Endothelial cell of umbilical vein (primary cell): ENCODE measurements around the gene TLE3. TPM values are rescaled to one million over a fixed set of nuclear protein-coding genes. Genes with fewer than 3 reads are reported as not detected.

Experiments used
- BruUV-seq: library from RNA; stranded (reverse); fragments of 400-500 nt; replicated peaks from 2 replicates; lab custom pipeline; 2021; lab: Mats Ljungman, UMichigan
- CTCF ChIA-PET: fragments of 300-600, 350-600 bp; sonication (Branson Sonifier 250); formaldehyde crosslinking; loops from one replicate; lab custom pipeline; 2021; ENCODE audit warnings: antibody characterized with exemption, inconsistent platforms; lab: Charles Lee
- POLR2A ChIA-PET: fragments of 300-600, 350-600 bp; sonication (Branson Sonifier 250); formaldehyde crosslinking; loops from one replicate; lab custom pipeline; 2021; ENCODE audit warnings: antibody characterized with exemption, inconsistent platforms; lab: Charles Lee
- DNase-seq: peaks from one replicate; pipeline ENCODE4 v3.0.0-alpha.2; 2011; ENCODE audit warnings: low read depth, low spot score
- FAIRE-seq: peaks from 2 replicates; lab custom pipeline; 2011; peaks lifted over from hg19 to GRCh38; lab: Jason Lieb, UNC
- H2AFZ ChIP-seq: 2 replicates; pipeline ENCODE4 v1.6.0; 2012; ENCODE audit warnings: low read depth, low read length, control low read depth, inconsistent platforms
- H3K27ac ChIP-seq: 2 replicates; pipeline ENCODE4 v1.5.1; 2011; ENCODE audit warnings: low read depth, mild to moderate bottlenecking, control low read depth, low read length, moderate library complexity; ENCODE audit not compliant: insufficient read depth
- H3K27me3 ChIP-seq, 2 experiments: 2 replicates each; pipeline versions ENCODE4 v1.6.0 to v1.6.1; 2011; ENCODE audit warnings: low read length in 2 of 2, mixed read lengths in 1 of 2; ENCODE audit not compliant: control insufficient read depth in 2 of 2, insufficient read depth in 2 of 2
- H3K36me3 ChIP-seq, 2 experiments: 2 replicates in 1 of 2; 3 replicates in 1 of 2; pipeline ENCODE4 v1.5.1; 2011; ENCODE audit warnings: low read length in 2 of 2, mild to moderate bottlenecking in 1 of 2, moderate library complexity in 1 of 2; ENCODE audit not compliant: control insufficient read depth in 2 of 2, insufficient read depth in 2 of 2; ENCODE audit errors: extremely low read depth in 1 of 2
- H3K4me1 ChIP-seq: 3 replicates; pipeline ENCODE4 v1.5.1; 2011; ENCODE audit warnings: mild to moderate bottlenecking, low read length; ENCODE audit not compliant: control insufficient read depth, insufficient read depth; ENCODE audit errors: extremely low read depth
- H3K4me2 ChIP-seq: 2 replicates; pipeline ENCODE4 v1.6.1; 2011; ENCODE audit warnings: low read length, control low read depth, mixed read lengths; ENCODE audit not compliant: insufficient read depth
- H3K4me3 ChIP-seq, 3 experiments: fragments of 200-600 bp in 1 of 3; sonication (generic), shearing (Covaris generic) in 1 of 3; replicated peaks in 1 of 3; 2 replicates each; pipeline ENCODE4 v1.5.1; 2011 to 2016; ENCODE audit warnings: control low read depth in 3 of 3, low read length in 3 of 3, mild to moderate bottlenecking in 2 of 3, inconsistent platforms in 1 of 3, low read depth in 1 of 3, moderate library complexity in 1 of 3; ENCODE audit not compliant: insufficient read depth in 1 of 3
- H3K79me2 ChIP-seq: 2 replicates; pipeline ENCODE4 v1.6.0; 2012; ENCODE audit warnings: low read length, inconsistent platforms; ENCODE audit not compliant: control insufficient read depth, insufficient read depth
- H3K9ac ChIP-seq: replicated peaks from 2 replicates; pipeline ENCODE3; 2011; ENCODE audit warnings: low read length, control low read depth; ENCODE audit not compliant: insufficient read depth; ENCODE audit errors: extremely low read depth
- H3K9me1 ChIP-seq: replicated peaks from 3 replicates; pipeline ENCODE4 v1.6.0; 2011; ENCODE audit warnings: mild to moderate bottlenecking, low read length; ENCODE audit not compliant: control insufficient read depth, insufficient read depth; ENCODE audit errors: extremely low read depth
- H3K9me3 ChIP-seq: replicated peaks from 2 replicates; pipeline ENCODE4 v1.5.1; 2012; ENCODE audit warnings: low read length, inconsistent platforms; ENCODE audit not compliant: control insufficient read depth, insufficient read depth
- H4K20me1 ChIP-seq: replicated peaks from 2 replicates; pipeline ENCODE3; 2011; ENCODE audit warnings: mild to moderate bottlenecking, low read length; ENCODE audit not compliant: control insufficient read depth, insufficient read depth; ENCODE audit errors: extremely low read depth
- CTCF ChIP-seq, 2 donors: IDR thresholded peaks; 1 replicate in 1 of 2; 2 replicates in 1 of 2; pipeline ENCODE4 v1.5.1; 2011; ENCODE audit warnings: low read length in 2 of 2, mild to moderate bottlenecking in 2 of 2, moderate library complexity in 2 of 2, control low read depth in 1 of 2, inconsistent platforms in 1 of 2, low read depth in 1 of 2; ENCODE audit not compliant: insufficient read depth in 1 of 2; ENCODE audit errors: extremely low read depth in 1 of 2
- FOS ChIP-seq: IDR thresholded peaks from 2 replicates; pipeline ENCODE4 v1.6.1; 2011; ENCODE audit warnings: mild to moderate bottlenecking, low read length, moderate library complexity, borderline replicate concordance; ENCODE audit not compliant: insufficient read depth
- JUN ChIP-seq: IDR thresholded peaks from 2 replicates; pipeline ENCODE4 v1.6.1; 2011; ENCODE audit warnings: borderline replicate concordance, low read depth; ENCODE audit not compliant: insufficient read length, insufficient read depth
- MAX ChIP-seq: IDR thresholded peaks from 2 replicates; pipeline ENCODE4 v1.6.1; 2011; ENCODE audit not compliant: insufficient read depth, insufficient read length
- MYC ChIP-seq: IDR thresholded peaks from one replicate; pipeline ENCODE4 v1.6.1; 2011; ENCODE audit warnings: mild to moderate bottlenecking, low read depth, low read length
- POLR2A ChIP-seq: IDR thresholded peaks from 2 replicates; pipeline ENCODE4 v1.6.1; 2012; ENCODE audit warnings: low read depth, mild to moderate bottlenecking, control low read depth, low read length
- dilution Hi-C: fragments of 300-500 bp; cut with MboI; formaldehyde crosslinking; loops from one replicate; pipeline ENCODE4 v1.15.0; 2019; ENCODE audit warnings: low sequenced_read_pairs; ENCODE audit not compliant: extremely low pct_ligation_motif_present
- intact Hi-C: fragments of 100-400 bp; cut with micrococcal nuclease; formaldehyde crosslinking; loops from one replicate; pipeline ENCODE4 v1.10.0; 2022
- polyA plus RNA-seq, 4 experiments: library from polyadenylated mRNA; depleted of rRNA in 3 of 4; stranded (reverse) in 3 of 4; unstranded in 1 of 4; fragments of >200 nt; gene quantifications; 2 replicates each; pipeline versions ENCODE4 v1.2.1 to v1.2.3, GENCODE V29; 2011 to 2012; ENCODE audit warnings: missing spikeins in 1 of 4
- total RNA-seq: library from RNA; stranded (reverse); gene quantifications from 2 replicates; pipeline ENCODE4 v1.2.3, GENCODE V29; 2021

TLE3 gene
- total and polyA plus RNA-seq, 2 donors (not counting 3 experiments of a cell fraction or from before 2014, with no cell fraction given) = 40.5 to 56.9 TPM

GRCh38 chr15:70031261-70031660 lies 66.5 kb downstream of the TLE3 start:
- no peak overlapping the region for H3K4me2 ChIP-seq
- H3K4me1 ChIP-seq = no peaks in the 10 kb centered on the region
- intact Hi-C loops (no loop called here), dilution Hi-C loops (no loop called here)
- DNase-seq (no peak), FAIRE-seq (no peak)
- H4K20me1 ChIP-seq = no peaks in the 10 kb centered on the region
- H3K27me3 ChIP-seq = peaks cover 11 to 13% of the 10 kb centered on the region in 2 experiments
- no TSS peak for BruUV-seq
- H3K36me3 ChIP-seq = no peaks in the 10 kb centered on the region
- CTCF ChIA-PET = no interaction called here
- no peaks in the 10 kb centered on the region for H3K9me1 ChIP-seq
- H3K4me3 ChIP-seq = no peak overlapping the region
- H2AFZ ChIP-seq = no peak overlapping the region
- H3K27ac ChIP-seq = no peak overlapping the region
- H3K9ac ChIP-seq = no peak overlapping the region
- no peaks in the 10 kb centered on the region for H3K79me2 ChIP-seq
- no peaks in the 10 kb centered on the region for H3K9me3 ChIP-seq
- POLR2A ChIA-PET = no interaction called here
- TF ChIP-seq MAX = no peak
- TF ChIP-seq MYC = no peak
- TF ChIP-seq JUN = no peak
- TF ChIP-seq CTCF (IDR thresholded peaks at IDR 0.05; ENCODE audit: extremely low read depth in 1 of 2, insufficient read depth in 1 of 2, low read depth in 1 of 2, low read length in 2 of 2) = no peak

GRCh38 chr15:70030851-70031250 lies 66.9 kb downstream of the TLE3 start:
- no peaks in the 10 kb centered on the region for H3K36me3 ChIP-seq
- no peak overlapping the region for H3K27ac ChIP-seq
- TF ChIP-seq JUN (no peak), POLR2A (no peak), FOS (no peak), MYC (no peak), MAX (no peak)
- H3K4me3 ChIP-seq = no peak overlapping the region
- ChIA-PET POLR2A (no interaction called here), CTCF (no interaction called here)
- H4K20me1 ChIP-seq = no peaks in the 10 kb centered on the region
- no peak for FAIRE-seq
- H3K4me1 ChIP-seq = no peaks in the 10 kb centered on the region
- H3K79me2 ChIP-seq = no peaks in the 10 kb centered on the region
- H3K4me2 ChIP-seq = no peak overlapping the region
- H2AFZ ChIP-seq = no peak overlapping the region
- no peaks in the 10 kb centered on the region for H3K9me1 ChIP-seq
- intact Hi-C loops (no loop called here), dilution Hi-C loops (no loop called here)
- H3K9me3 ChIP-seq = no peaks in the 10 kb centered on the region
- no peak overlapping the region for H3K9ac ChIP-seq
- peaks cover 11 to 13% of the 10 kb centered on the region in 2 experiments for H3K27me3 ChIP-seq
- no peak for DNase-seq
- BruUV-seq = no TSS peak
